SK-N-MC (cell line): ENCODE results near the gene MATN4.

Experiments used
- EZH2 ChIP-seq: fragments of 200-600 bp; sonication (generic); IDR thresholded peaks from one replicate; pipeline ENCODE4 v1.6.1; 2017; ENCODE audit warnings: antibody characterized with exemption
- POLR2AphosphoS5 ChIP-seq: IDR thresholded peaks from 2 replicates; pipeline ENCODE4 v1.6.1; 2012; ENCODE audit warnings: mild to moderate bottlenecking, low read depth, low read length, borderline replicate concordance

- no peak for TF ChIP-seq EZH2
- TF ChIP-seq POLR2AphosphoS5, result no peak
Measured at GRCh38 chr20:45313943-45314342, 5.8 kb upstream of the MATN4 start.
